Left hindlimb (tissue), 1 donor: Measurements from ENCODE around the gene RASA3.

Source experiments
- DNase-seq: peaks from one replicate; pipeline ENCODE4 v3.0.0-alpha.2; 2018

RASA3 gene

GRCh38 chr13:113974304-113975281 lies 157.8 kb downstream of the RASA3 start:
- no peak for DNase-seq

- no peak for DNase-seq
These were observed 158.9 kb downstream of the RASA3 start, which contains the start of gene C13orf46 for GRCh38 chr13:113973218-113974164. Gene C13orf46 (minus strand): TSS chr13:113974076. CDS start chr13:113973997, 79 bp downstream.

- DNase-seq, result no peak
These were observed 159.8 kb downstream of the RASA3 start for GRCh38 chr13:113972451-113973217.

- peak; percentile 20 for DNase-seq
These were observed 160.8 kb downstream of the RASA3 start for GRCh38 chr13:113971471-113972231.

GRCh38 chr13:113970810-113971470 lies 161.5 kb downstream of the RASA3 start:
- DNase-seq, result peak; percentile 38

- no peak for DNase-seq
These were observed 162.3 kb downstream of the RASA3 start for GRCh38 chr13:113969973-113970611.

- DNase-seq, result no peak
These were observed 163.0 kb downstream of the RASA3 start for GRCh38 chr13:113969311-113969972.

GRCh38 chr13:113968463-113969310 lies 163.7 kb downstream of the RASA3 start:
- DNase-seq, result no peak

- DNase-seq, result no peak
These were observed 164.5 kb downstream of the RASA3 start for GRCh38 chr13:113967729-113968462.

GRCh38 chr13:113967206-113967720 lies 165.2 kb downstream of the RASA3 start:
- no peak for DNase-seq

- DNase-seq, result no peak
These were observed 166.2 kb downstream of the RASA3 start for GRCh38 chr13:113965968-113966884.

GRCh38 chr13:113965383-113965874 lies 167.0 kb downstream of the RASA3 start:
- no peak for DNase-seq

- DNase-seq, result no peak
These were observed 168.0 kb downstream of the RASA3 start for GRCh38 chr13:113964251-113964995.

GRCh38 chr13:113963376-113963775 lies 169.0 kb downstream of the RASA3 start:
- DNase-seq, result no peak

- no peak for DNase-seq
These were observed 169.4 kb downstream of the RASA3 start for GRCh38 chr13:113962975-113963374.

GRCh38 chr13:113962386-113962785 lies 170.0 kb downstream of the RASA3 start:
- DNase-seq, result no peak
